GM18519 (cell line): Measurements from ENCODE around the gene PDF.
"Not testable (repeated sequence)": the region's sequence is repeated elsewhere in the genome, so short reads cannot be mapped to it uniquely, and the experiment has no call there.

Experiments used
- ATAC-seq: cut with Tn5 transposase; IDR thresholded peaks from one replicate; pipeline ENCODE4 v1.9.1; 2021; ENCODE audit warnings: mild to moderate bottlenecking, moderate library complexity; ENCODE audit not compliant: unreplicated experiment, low FRiP score

The PDF gene

GRCh38 chr16:69318177-69318910 is 12.0 kb downstream of the PDF start:
- no peak for ATAC-seq

GRCh38 chr16:69316595-69317034 is 13.8 kb downstream of the PDF start:
- ATAC-seq, result no peak

GRCh38 chr16:69315486-69316311 is 14.7 kb downstream of the PDF start:
- ATAC-seq, result no peak

- ATAC-seq, result no peak
Measured at GRCh38 chr16:69314534-69314933, 15.9 kb downstream of the PDF start.

GRCh38 chr16:69313469-69313868 is 16.9 kb downstream of the PDF start:
- ATAC-seq, result no peak

GRCh38 chr16:69311533-69312387 is 18.6 kb downstream of the PDF start:
- peak; percentile 29 for ATAC-seq

- ATAC-seq, result peak; percentile 89
Measured at GRCh38 chr16:69310653-69311532, 19.5 kb downstream of the PDF start, which contains the start of gene VPS4A. VPS4A (plus strand) TSS chr16:69311350; CDS start chr16:69311512, 162 bp downstream.

GRCh38 chr16:69309316-69309715 is 21.1 kb downstream of the PDF start:
- ATAC-seq, result no peak

GRCh38 chr16:69307856-69308255 is 22.5 kb downstream of the PDF start:
- no peak for ATAC-seq

GRCh38 chr16:69307091-69307490 is 23.3 kb downstream of the PDF start:
- no peak for ATAC-seq

- no peak for ATAC-seq
Measured at GRCh38 chr16:69306031-69306430, 24.4 kb downstream of the PDF start.

- no peak for ATAC-seq
Measured at GRCh38 chr16:69302301-69302700, 28.1 kb downstream of the PDF start.

GRCh38 chr16:69301861-69302260 is 28.5 kb downstream of the PDF start:
- ATAC-seq, result no peak

GRCh38 chr16:69301187-69301586 is 29.2 kb downstream of the PDF start:
- no peak for ATAC-seq

GRCh38 chr16:69298261-69298660 is 32.1 kb downstream of the PDF start:
- no peak for ATAC-seq

- ATAC-seq, result not testable (repeated sequence)
Measured at GRCh38 chr16:69296771-69297170, 33.6 kb downstream of the PDF start.

GRCh38 chr16:69294051-69294450 is 36.3 kb downstream of the PDF start:
- ATAC-seq, result no peak

GRCh38 chr16:69293401-69293800 is 37.0 kb downstream of the PDF start:
- no peak for ATAC-seq

GRCh38 chr16:69291657-69292056 is 38.7 kb downstream of the PDF start:
- ATAC-seq, result not testable (repeated sequence)
